ENCODE measurements around the gene HECA.

- no peak for TF ChIP-seq EZH2 (IDR thresholded peaks at IDR 0.05; ENCODE audit: low read length, missing control alignments)
- TF ChIP-seq CTCF (conservative IDR thresholded peaks at IDR 0.05 in 1 of 2, IDR thresholded peaks at IDR 0.05 in 1 of 2; ENCODE audit: low read depth in 1 of 2, low read length in 2 of 2) = no peak
Measured at GRCh38 chr6:139174961-139175360, 40.1 kb downstream of the HECA start.
